Skin of body (tissue), 2 donors: ENCODE data around the gene TUSC2. TPM values are rescaled to one million over a fixed set of nuclear protein-coding genes. Genes with fewer than 3 reads are reported as not detected.

ENCODE experiments used
- DNase-seq: peaks from one replicate; lab custom pipeline; 2025; lab: John Stamatoyannopoulos, UW
- total RNA-seq: library from RNA; depleted of rRNA; stranded (reverse); fragments of >200 nt; gene quantifications from one replicate; pipeline ENCODE4 v1.2.3, GENCODE V29; 2014

The TUSC2 gene
- total RNA-seq, 1 donor from 2014 or later = 5.8 TPM

DNA sequence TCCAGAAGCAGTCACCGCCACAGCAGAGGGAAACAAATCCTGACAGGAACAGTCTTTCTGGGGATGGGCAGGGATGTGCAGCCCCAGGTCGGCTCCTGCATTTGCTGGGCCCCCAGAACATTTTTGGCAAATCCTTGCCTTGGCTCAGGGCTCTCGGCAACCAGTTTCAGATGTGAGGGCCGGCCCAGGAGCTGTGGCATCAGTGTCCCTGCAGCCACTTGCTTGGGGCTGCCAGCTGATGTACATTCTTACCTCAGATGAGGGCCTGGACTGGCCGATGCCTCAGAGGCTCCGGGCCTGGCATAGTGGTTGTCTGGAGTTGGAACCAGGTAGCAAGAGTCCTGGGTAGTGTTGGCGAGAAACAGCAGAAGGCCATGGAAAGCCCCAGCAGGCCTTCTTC, 26.8 kb upstream of the TUSC2 start:
- no peak for DNase-seq

- DNase-seq = no peak
Measured at GRCh38 chr3:50354186-50354764, 26.3 kb upstream of the TUSC2 start.

DNA sequence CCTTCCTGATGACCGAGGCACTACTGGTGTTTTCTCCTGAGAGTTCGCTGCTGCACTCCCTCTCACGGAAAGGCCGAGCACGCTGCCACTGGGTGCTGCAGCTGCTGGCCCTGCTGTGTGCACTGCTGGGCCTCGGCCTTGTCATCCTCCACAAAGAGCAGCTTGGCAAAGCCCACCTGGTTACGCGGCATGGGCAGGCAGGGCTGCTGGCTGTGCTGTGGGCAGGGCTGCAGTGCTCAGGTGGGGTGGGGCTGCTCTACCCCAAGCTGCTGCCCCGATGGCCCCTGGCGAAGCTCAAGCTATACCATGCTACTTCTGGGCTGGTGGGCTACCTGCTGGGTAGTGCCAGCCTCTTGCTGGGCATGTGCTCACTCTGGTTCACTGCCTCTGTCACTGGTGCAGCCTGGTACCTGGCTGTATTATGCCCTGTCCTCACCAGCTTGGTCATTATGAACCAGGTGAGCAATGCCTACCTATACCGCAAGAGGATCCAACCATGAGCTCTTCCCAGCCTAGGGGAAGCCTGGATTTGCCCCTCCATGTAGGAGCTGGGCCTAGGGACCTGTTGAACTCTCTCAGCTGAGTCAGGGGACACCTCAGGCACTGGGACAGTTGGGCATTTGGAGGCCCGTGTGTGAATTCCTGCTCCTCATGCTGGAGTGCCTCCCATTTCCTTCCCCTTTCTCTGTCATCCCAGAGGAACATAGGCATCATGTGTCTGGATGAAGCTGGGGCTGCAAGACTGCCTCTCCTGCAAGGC, 25.4 kb upstream of the TUSC2 start:
- DNase-seq = no peak

DNA sequence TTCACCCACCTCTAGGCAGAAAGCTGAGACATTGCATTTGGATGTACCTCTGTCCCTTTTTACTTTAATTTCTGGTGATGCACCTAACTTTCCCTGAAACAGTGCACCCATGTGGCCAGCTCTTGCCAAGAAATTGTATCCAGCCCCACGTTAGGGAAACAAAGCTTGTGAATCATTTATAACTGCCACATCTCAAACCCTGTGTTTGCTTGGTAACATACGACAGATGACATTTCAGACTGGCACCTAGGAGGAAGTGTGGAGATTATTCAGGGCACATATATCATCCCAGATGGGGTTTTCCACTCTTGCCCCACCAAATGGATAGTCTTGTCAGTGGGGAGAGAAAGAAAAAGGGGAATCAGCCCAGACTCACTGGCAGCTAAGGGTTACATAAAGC, 24.8 kb upstream of the TUSC2 start:
- DNase-seq = no peak

DNA sequence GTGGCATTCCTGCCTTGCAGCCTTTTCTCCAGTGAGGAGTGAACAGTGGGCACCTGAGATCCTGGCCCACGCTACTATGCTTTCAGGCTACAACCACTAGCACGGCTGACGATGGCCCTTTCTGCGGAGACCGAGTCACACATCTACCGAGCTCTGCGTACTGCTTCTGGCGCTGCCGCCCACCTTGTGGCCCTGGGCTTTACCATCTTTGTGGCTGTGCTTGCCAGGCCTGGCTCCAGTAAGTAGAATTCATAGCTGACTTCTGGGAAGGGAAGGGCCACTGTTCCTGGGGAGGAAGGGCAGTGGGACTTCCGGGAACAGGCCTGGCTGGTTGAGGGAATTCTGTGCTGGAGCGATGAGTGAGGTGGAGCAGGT, 23.3 kb upstream of the TUSC2 start:
- no peak for DNase-seq

GRCh38 chr3:50350527-50351322, 22.7 kb upstream of the TUSC2 start, which contains the start of the genes CYB561D2 and NPRL2:
Gene CYB561D2 (plus strand): TSS chr3:50350862. CDS start chr3:50351434, 572 bp downstream.
Gene NPRL2 (minus strand): TSS chr3:50350775. CDS start chr3:50350652, 123 bp downstream.
- DNase-seq = peak; percentile 91

DNA sequence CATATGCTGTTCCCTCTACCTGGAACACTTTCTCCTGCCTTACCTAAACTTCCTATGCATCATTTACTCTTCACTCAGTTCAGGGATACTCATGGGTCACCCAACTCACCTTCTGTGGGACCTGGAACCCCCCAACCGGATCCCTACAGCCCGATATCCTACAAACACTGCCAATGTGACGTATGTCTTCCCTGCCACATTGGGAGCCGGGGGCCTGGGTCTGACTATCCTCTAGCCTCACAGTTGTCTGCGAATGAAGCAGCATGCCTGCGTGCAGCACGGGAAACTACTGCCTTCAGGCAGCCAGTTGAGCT, 22.1 kb upstream of the TUSC2 start:
- DNase-seq = no peak

GRCh38 chr3:50347187-50347813, 19.3 kb upstream of the TUSC2 start:
- peak; percentile 51 for DNase-seq

DNA sequence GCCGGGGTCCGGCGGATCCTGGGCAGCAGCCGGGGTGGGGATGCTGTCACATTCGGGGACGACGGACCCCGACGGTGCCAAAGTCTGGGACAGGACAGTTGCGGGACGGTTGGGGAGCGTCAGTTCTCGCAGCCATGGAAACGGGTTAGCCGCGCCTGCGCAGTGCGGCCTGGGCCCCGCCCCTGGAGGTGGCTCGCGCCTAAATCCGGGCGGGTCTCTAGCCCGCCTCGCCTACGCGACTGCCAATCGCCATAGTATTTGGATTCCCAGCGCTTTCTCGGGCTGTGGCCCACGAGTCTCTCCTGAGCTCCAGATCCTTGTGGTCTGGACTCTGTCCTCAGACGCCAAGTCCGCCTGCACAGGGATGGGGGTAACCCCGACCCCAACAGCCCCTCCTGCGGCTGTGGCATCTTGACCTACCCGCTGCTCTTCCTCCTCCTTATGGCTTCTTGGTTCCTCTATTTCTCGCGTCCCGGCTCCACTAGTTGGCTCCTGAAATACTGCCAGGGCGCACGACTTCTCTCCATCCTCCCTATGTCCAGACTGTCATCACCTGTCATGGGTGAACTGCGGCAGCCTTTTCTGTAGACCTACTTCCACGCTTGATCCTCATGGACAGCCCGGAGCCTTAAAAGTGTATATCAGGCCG, 17.7 kb upstream of the TUSC2 start, which contains the start of gene ZMYND10:
Gene ZMYND10, minus strand, starts transcription at position 147 of the 649 bp plus-strand sequence. CDS start 153 bp downstream, outside the sequence.
- DNase-seq = no peak

DNA sequence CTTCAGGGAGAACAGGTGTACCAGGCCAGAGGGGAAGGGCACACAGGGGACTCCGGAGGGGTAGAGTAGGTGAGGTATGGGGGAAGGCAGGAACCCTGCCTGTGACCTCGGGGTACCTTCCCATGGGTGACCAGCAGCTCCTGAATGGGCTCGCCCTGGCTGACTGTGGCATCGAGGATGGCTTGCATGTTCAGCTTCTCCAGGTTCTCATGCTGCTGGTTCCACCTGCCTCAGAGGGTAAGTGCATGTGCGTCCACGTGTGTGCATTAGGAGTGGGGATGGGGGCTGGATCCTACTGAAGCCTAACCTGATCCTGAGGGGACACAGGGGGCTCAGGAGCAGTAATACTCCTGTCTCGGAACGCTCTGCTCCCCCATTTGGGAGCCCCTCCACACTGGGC, 17.0 kb upstream of the TUSC2 start:
- no peak for DNase-seq

DNA sequence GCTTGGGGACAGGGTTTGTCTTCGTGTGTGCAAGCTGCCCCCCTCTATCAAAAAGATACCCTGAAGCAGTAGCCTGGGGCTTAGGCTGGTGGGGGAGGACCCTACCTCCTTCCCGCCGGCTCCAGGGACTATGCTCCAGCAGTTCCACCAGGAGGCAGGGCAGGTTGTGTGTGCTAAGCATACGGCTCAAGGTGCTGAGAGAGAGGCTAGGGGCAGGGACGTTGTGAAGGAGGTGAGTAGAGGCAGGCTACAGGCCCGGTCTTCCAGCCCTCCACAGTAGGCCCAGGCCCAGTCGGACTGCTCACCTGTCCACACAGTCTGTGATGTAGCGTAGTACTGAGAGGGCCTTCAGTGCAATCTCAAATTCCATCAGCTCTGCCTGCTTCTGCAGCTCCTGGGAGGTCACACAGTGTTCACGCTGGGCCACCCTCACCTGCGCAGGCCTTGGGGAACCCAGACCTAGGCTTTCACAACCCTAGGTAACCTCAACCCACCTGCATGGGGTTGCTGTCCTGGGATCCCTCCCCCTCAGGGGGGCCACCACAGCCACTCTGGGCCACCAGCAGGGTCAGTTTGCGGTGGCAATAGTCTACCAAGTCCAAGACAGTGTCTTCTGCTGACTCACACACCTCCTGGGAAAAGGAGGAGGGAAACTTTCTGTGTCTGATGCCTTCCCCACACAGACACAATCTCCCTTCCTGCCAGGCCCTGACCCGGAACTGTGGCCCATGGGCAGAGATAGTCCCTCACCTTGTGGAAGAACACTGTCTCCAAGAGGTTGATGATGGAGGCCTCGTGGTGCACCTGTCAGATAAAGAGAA, 15.0 kb upstream of the TUSC2 start:
- no peak for DNase-seq

DNA sequence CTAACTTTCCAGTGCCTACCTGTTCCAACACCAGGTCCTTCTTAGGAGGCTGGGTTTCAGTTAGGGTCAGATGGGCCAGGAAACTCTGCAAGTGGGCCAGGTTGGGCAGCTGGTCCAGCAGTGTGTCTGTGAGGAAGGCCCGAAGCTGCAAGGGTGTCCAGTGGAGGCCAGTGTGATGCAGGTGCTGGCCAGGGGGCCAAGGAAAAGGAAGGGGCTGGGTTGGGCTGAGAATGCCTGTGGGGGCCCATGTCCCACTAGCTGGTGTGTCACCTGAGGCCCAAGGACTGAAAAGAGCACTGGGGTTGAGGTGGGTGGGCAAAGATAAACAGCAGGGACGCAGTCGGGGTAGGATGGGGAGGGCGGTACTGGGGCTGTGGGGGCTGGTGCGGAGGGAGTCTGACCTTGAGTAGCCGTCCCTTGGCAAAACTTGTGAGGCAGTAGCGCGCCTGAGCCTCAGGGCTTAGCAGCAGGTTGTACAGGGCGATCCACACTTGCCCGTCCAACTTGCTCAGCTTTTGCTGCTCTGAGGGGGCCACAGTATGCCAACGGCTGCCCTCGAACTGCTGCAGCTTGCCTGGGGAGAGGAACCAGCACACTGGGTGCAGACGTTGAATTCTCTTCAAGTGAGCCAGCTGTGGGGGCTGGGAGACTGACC, 14.1 kb upstream of the TUSC2 start:
- no peak for DNase-seq

DNA sequence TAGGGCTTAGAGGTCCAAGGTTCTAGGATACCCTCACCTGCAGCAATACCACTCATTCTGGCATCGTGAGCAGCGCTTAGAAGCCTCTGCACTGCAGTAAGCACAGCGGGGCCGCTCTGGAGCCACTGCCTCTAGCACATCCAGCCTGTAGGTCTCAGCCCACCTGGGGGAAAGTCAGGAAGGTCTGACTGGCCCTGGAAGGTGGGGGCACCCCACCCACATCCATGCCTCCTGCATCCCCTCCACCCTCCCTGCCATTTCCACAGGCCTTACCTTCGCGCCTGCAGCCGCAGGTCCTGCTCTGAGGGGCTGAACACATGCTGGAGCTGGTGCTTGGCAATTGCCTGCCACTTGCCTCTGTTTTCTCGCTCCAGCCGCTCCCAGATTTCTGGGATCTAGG, 13.5 kb upstream of the TUSC2 start:
- no peak for DNase-seq

- DNase-seq = peak; percentile 77
Measured at GRCh38 chr3:50340448-50341329, 12.7 kb upstream of the TUSC2 start, which contains the start of gene RASSF1. Gene RASSF1 (minus strand): TSS chr3:50340836. CDS start chr3:50340805, 31 bp downstream.

- no peak for DNase-seq
Measured at GRCh38 chr3:50340147-50340447, 12.1 kb upstream of the TUSC2 start.

DNA sequence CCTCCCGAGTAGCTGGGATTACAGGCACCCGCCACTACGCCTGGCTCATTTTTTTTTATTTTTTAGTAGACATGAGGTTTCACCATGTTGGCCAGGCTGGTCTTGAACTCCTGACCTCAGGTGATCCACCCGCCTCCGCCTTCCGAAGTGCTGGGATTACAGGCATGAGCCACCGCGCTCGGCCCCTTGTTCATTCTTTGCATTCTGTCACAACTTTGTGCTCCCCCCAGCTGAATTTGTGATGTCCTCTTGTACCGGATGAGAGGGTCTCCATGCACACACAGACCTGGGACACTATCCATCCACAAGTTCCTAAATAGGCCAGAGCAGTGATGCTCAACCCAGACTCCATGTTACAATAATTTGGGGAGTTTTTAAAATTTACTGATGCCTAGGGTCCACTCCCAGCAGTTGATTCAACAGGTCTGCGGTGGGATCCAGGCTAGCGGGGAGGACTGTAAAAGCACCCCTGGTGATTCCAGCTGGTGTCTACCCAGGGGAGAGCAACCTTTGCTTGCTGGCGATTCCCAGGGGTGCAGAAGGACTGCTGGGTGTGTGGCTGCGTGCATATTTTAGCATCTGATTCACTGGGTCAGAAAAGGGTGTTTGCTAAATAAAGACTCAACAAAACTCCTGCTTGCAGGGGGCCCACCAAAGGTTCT, 11.6 kb upstream of the TUSC2 start:
- DNase-seq = no peak

DNA sequence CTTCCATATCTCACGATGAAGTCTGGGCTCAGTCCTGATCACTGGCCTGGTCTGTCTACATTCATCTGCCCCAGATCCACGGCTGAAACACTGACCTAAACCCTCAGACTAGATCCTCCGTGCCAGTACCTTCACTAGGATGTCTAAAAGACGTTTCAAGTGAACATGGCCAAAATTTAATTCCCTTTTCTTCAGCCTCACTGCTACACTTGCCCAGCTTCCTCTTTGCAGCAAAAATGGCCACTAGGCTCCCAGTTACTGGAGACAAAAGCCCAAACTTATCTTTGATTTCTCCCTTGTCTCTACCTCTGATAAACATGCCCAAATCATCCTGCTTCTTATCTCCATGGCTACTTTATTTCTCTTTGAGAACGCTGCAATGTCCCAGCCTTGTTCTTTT, 10.9 kb upstream of the TUSC2 start:
- no peak for DNase-seq

DNA sequence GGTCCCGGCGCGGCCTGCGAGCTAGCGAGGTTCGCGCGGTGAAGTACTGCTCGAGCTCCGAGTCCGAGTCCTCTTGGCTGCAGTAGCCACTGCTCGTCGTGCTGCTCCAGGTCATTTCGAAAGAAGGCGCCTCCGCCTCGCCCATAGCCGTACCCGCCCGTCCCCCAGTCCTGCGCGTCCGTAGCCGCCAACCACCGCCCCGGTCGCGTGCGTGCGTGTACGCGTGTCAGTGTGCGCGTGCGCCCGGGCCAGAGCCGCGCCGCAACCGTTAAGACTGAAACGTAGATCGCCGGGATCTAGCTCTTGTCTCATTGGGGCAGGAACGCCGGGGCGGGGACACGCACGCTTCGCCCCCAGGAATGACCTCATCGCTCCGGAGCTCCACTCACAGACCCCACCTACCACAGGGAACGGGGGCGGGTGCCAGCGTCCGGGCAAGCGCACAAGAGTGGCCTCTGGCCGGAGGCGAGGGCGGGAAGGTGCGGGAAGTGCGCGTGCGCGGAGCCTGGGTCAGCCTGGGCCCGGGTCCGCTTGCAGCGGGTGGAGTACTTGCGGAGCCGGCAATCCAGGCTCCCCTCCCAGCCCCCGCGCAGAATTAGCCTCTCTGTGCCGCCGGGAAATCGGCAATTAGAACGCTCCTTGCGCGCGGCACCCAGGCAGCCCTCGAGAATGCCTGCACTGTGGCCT, 9.3 kb upstream of the TUSC2 start:
- peak; percentile 97 for DNase-seq
